HepG2 (cell line): ENCODE data around the gene NR3C2. TPM values are rescaled to one million over a fixed set of nuclear protein-coding genes. Genes with fewer than 3 reads are reported as not detected.

Experiments used
- ATAC-seq: fragments of 200-7000 bp; cut with Tn5 transposase; 3 replicates; pipeline ENCODE4 v1.9.1; 2020; ENCODE audit warnings: mild to moderate bottlenecking, moderate library complexity
- BruUV-seq: library from RNA; stranded (reverse); fragments of 400-500 nt; replicated peaks from 2 replicates; lab custom pipeline; 2021; lab: Mats Ljungman, UMichigan
- CTCF ChIA-PET: fragments of 300-600 bp; formaldehyde crosslinking; extraction: SDS; loops from one replicate; lab custom pipeline; 2021; ENCODE audit warnings: low total read pairs, inconsistent platforms, low intra/inter-chr PET ratio; lab: Yijun Ruan, JAX
- POLR2A ChIA-PET: fragments of 350-600 bp; sonication (Branson Sonifier 250); formaldehyde crosslinking; loops from one replicate; lab custom pipeline; 2020; ENCODE audit warnings: antibody characterized with exemption, inconsistent platforms; lab: Yijun Ruan, JAX
- DNase-seq: peaks from one replicate; pipeline ENCODE4 v3.0.0-alpha.2; 2015; ENCODE audit warnings: low spot score
- FAIRE-seq: peaks from 3 replicates; lab custom pipeline; 2011; peaks lifted over from hg19 to GRCh38; lab: Jason Lieb, UNC
- H2AFZ ChIP-seq: one replicate; pipeline ENCODE4 v1.6.1; 2011; ENCODE audit warnings: low read length, inconsistent platforms
- H3K27ac ChIP-seq: fragments of 300-600 bp; 3 replicates; pipeline ENCODE4 v1.8.0; 2011; ENCODE audit warnings: mixed run types, mild to moderate bottlenecking, mixed read lengths, low read length, inconsistent platforms; ENCODE audit not compliant: insufficient read depth; ENCODE audit errors: extremely low read length
- H3K27me3 ChIP-seq, 2 experiments: fragments of 200-600 bp in 1 of 2; 2 replicates in 1 of 2; 3 replicates in 1 of 2; pipeline versions ENCODE4 v1.6.0 to v1.8.0; 2011; ENCODE audit warnings: low read length in 2 of 2, mild to moderate bottlenecking in 2 of 2, moderate library complexity in 2 of 2, inconsistent platforms in 1 of 2; ENCODE audit not compliant: insufficient read depth in 2 of 2, control insufficient read depth in 1 of 2
- H3K36me3 ChIP-seq, 2 experiments: fragments of 200-600 bp in 1 of 2; replicated peaks in 1 of 2; 2 replicates in 1 of 2; 3 replicates in 1 of 2; pipeline versions ENCODE4 v1.5.1 to v1.8.0; 2011; ENCODE audit warnings: low read length in 2 of 2, inconsistent platforms in 1 of 2; ENCODE audit not compliant: insufficient read depth in 2 of 2, control insufficient read depth in 1 of 2
- H3K4me1 ChIP-seq: 2 replicates; pipeline ENCODE4 v1.5.1; 2012; ENCODE audit warnings: low read length, inconsistent platforms; ENCODE audit not compliant: insufficient read depth
- H3K4me2 ChIP-seq: 2 replicates; pipeline ENCODE4 v1.6.0; 2011; ENCODE audit warnings: low read depth, low read length, inconsistent platforms
- H3K4me3 ChIP-seq, 3 experiments: fragments of 200-600 bp in 1 of 3; sonication (generic), shearing (Covaris generic) in 1 of 3; replicated peaks in 1 of 3; 2 replicates each; pipeline ENCODE4 v1.5.1; 2011 to 2016; ENCODE audit warnings: low read length in 3 of 3, inconsistent platforms in 2 of 3, low read depth in 2 of 3, mild to moderate bottlenecking in 2 of 3, control low read depth in 1 of 3, mixed read lengths in 1 of 3; ENCODE audit not compliant: insufficient read depth in 1 of 3
- H3K79me2 ChIP-seq: one replicate; pipeline ENCODE4 v1.6.1; 2011; ENCODE audit warnings: low read length, inconsistent platforms; ENCODE audit not compliant: insufficient read depth
- H3K9ac ChIP-seq: 2 replicates; pipeline ENCODE4 v1.6.0; 2011; ENCODE audit warnings: mild to moderate bottlenecking, low read depth, low read length, inconsistent platforms; ENCODE audit not compliant: insufficient read depth
- H3K9me3 ChIP-seq: 2 replicates; pipeline ENCODE4 v1.5.1; 2012; ENCODE audit warnings: mild to moderate bottlenecking, low read length
- H4K20me1 ChIP-seq: 2 replicates; pipeline ENCODE4 v1.6.0; 2011; ENCODE audit warnings: inconsistent platforms, mild to moderate bottlenecking, low read length, moderate library complexity; ENCODE audit not compliant: insufficient read depth
- AGO2 ChIP-seq: fragments of 200-400 bp; formaldehyde crosslinking; optimal IDR thresholded peaks from 2 replicates; pipeline ENCODE3; 2017; ENCODE audit warnings: mild to moderate bottlenecking, low read depth, low read length, moderate library complexity
- ATF6 ChIP-seq: sonication (generic); formaldehyde crosslinking; conservative IDR thresholded peaks from 2 replicates; pipeline ENCODE4 v1.4.0; 2020; ENCODE audit warnings: missing genetic modification reagents
- ATF7-NPFF ChIP-seq: sonication (generic); formaldehyde crosslinking; IDR thresholded peaks from 2 replicates; pipeline ENCODE4 v1.8.1; 2023; ENCODE audit warnings: mild to moderate bottlenecking, low read depth, missing genetic modification reagents, moderate library complexity
- BRCA1 ChIP-seq: sonication (generic); formaldehyde crosslinking; IDR thresholded peaks from 2 replicates; pipeline ENCODE4 v1.4.0; 2020; ENCODE audit warnings: missing genetic modification reagents
- FOXJ3 ChIP-seq: sonication (generic); formaldehyde crosslinking; IDR thresholded peaks from 2 replicates; pipeline ENCODE4 v1.4.0; 2020; ENCODE audit warnings: missing genetic modification reagents, mild to moderate bottlenecking, borderline replicate concordance
- GTF2F1 ChIP-seq: fragments of 150-350 bp; IDR thresholded peaks from 2 replicates; pipeline ENCODE4 v1.6.1; 2014; ENCODE audit warnings: low read length
- GZF1 ChIP-seq: sonication (generic); formaldehyde crosslinking; IDR thresholded peaks from 2 replicates; pipeline ENCODE4 v1.5.1; 2020; ENCODE audit warnings: mild to moderate bottlenecking, missing genetic modification reagents
- KLF9 ChIP-seq: IDR thresholded peaks from 2 replicates; pipeline ENCODE4 v1.6.1; 2016; ENCODE audit warnings: low read depth
- MBD4 ChIP-seq: IDR thresholded peaks from 2 replicates; pipeline ENCODE4 v1.6.1; 2012; ENCODE audit warnings: low read length, inconsistent platforms, borderline replicate concordance
- ONECUT2 ChIP-seq: sonication (generic); formaldehyde crosslinking; IDR thresholded peaks from 2 replicates; pipeline ENCODE4 v1.4.0; 2020; ENCODE audit warnings: missing genetic modification reagents
- RBM39 ChIP-seq: fragments of 200-400 bp; formaldehyde crosslinking; IDR thresholded peaks from one replicate; pipeline ENCODE4 v1.6.1; 2018; ENCODE audit warnings: antibody characterized with exemption, mild to moderate bottlenecking, low read depth, low read length; ENCODE audit not compliant: poor library complexity, severe bottlenecking
- RFXAP ChIP-seq: sonication (generic); formaldehyde crosslinking; IDR thresholded peaks from 2 replicates; pipeline ENCODE4 v1.4.0; 2020; ENCODE audit warnings: missing genetic modification reagents, borderline replicate concordance
- TEF ChIP-seq: sonication (generic); formaldehyde crosslinking; IDR thresholded peaks from 2 replicates; pipeline ENCODE4 v1.5.0; 2020; ENCODE audit warnings: missing genetic modification reagents
- ZFAT ChIP-seq: sonication (generic); formaldehyde crosslinking; conservative IDR thresholded peaks from 2 replicates; pipeline ENCODE4 v1.8.1; 2023; ENCODE audit warnings: missing genetic modification reagents, inconsistent platforms
- ZNF557 ChIP-seq: sonication (generic); formaldehyde crosslinking; IDR thresholded peaks from 2 replicates; pipeline ENCODE4 v1.4.0; 2020; ENCODE audit warnings: missing genetic modification reagents
- ZNF644 ChIP-seq: IDR thresholded peaks from 2 replicates; pipeline ENCODE4 v1.6.1; 2016; ENCODE audit warnings: low read depth
- ZNF720 ChIP-seq: sonication (generic); formaldehyde crosslinking; IDR thresholded peaks from 2 replicates; pipeline ENCODE4 v1.4.0; 2020; ENCODE audit warnings: missing genetic modification reagents
- ZNF749 ChIP-seq: sonication (generic); formaldehyde crosslinking; IDR thresholded peaks from 2 replicates; pipeline ENCODE4 v1.8.0; 2022; ENCODE audit warnings: mild to moderate bottlenecking, missing genetic modification reagents, moderate library complexity, borderline replicate concordance
- WGBS: methylation state at CpG from one replicate; pipeline ENCODE4 v1.1.6; 2017; ENCODE audit warnings: low lambda C conversion rate; 5-methylcytosine and 5-hydroxymethylcytosine counted together
- in situ Hi-C: cut with HindIII; loops from 2 replicates; pipeline ENCODE4 v1.10.0; 2017; ENCODE audit warnings: low pct_unique_long_range_greater_than_20kb; ENCODE audit not compliant: extremely low pct_ligation_motif_present
- intact Hi-C: fragments of 100-400 bp; cut with micrococcal nuclease; formaldehyde crosslinking; loops from one replicate; pipeline ENCODE4 v1.10.0; 2022; ENCODE audit not compliant: unreplicated experiment
- polyA plus RNA-seq, 8 experiments: library from polyadenylated mRNA; depleted of rRNA in 3 of 8; stranded (reverse) in 7 of 8; unstranded in 1 of 8; fragments of >200 nt; fragmentation: Illumina TruSeq in 4 of 8; extraction: Trizol in 4 of 8; gene quantifications; 2 replicates each; pipeline versions ENCODE4 v1.2.1 to v1.2.3, GENCODE V29; 2011 to 2016; ENCODE audit warnings: low read depth in 4 of 8, missing spikeins in 1 of 8, mixed read lengths in 1 of 8; ENCODE audit not compliant: insufficient read depth in 1 of 8
- total RNA-seq, 5 experiments: library from RNA; depleted of rRNA; stranded (reverse); fragments of >200 nt; fragmentation: Illumina TruSeq; extraction: Trizol; gene quantifications; 2 replicates each; pipeline ENCODE4 v1.2.3, GENCODE V29; 2016; ENCODE audit warnings: low read depth in 1 of 5
- TF ChIP-seq, protein P1 (sequence below): sonication (generic); formaldehyde crosslinking; IDR thresholded peaks from 2 replicates; pipeline ENCODE4 v1.5.1; 2020; ENCODE audit warnings: mild to moderate bottlenecking, missing genetic modification reagents, borderline replicate concordance
- TF ChIP-seq, protein P2 (sequence below): sonication (generic); formaldehyde crosslinking; IDR thresholded peaks from 2 replicates; pipeline ENCODE4 v1.4.0; 2020; ENCODE audit warnings: mild to moderate bottlenecking, missing genetic modification reagents

NR3C2 gene
- total and polyA plus RNA-seq, 2 of the 13 experiments (the other 11 are each of a cell fraction or from before 2014, with no cell fraction given) = 0.26 to 0.46 TPM

DNA sequence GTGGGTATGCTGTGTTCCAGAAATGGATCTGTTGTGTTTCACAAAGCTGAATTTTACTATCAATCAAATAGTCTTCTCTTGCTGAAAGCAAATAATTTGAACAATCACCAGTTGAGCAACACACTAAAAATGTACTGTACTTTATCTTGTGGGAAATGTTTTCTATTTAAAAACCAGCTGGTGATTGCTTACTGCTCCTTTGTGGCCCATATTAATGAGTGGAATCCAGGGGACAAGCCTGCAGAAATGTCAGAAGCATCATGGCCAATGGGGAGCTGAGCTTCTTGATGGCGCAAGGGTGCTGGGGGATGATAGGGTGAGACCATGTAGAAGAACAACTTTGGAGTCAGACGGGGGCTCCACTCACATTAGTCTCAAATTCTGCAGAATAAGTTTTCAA, 364.2 kb downstream of the NR3C2 start:
- FAIRE-seq = no peak
- Histone ChIP-seq H3K9me3 (peaks cover 29% of the 10 kb centered on the region), H4K20me1 (no peaks in the 10 kb centered on the region), H3K4me3 (no peak overlapping the region), H3K36me3 (no peaks in the 10 kb centered on the region), H3K4me1 (no peaks in the 10 kb centered on the region), H2AFZ (no peak overlapping the region), H3K9ac (no peak overlapping the region), H3K27me3 (no peaks in the 10 kb centered on the region), H3K79me2 (no peaks in the 10 kb centered on the region), H3K27ac (no peak overlapping the region), H3K4me2 (no peak overlapping the region)
- BruUV-seq = no TSS peak
- no peak for ATAC-seq
- in situ Hi-C loops (no loop called here), intact Hi-C loops (no loop called here)
- WGBS = 59% methylated on average over 2 of the region's 2 CpGs
- DNase-seq = no peak
- ChIA-PET POLR2A (no interaction called here), CTCF (no interaction called here)
- TF ChIP-seq MBD4 (no peak), RFXAP (CRISPR knock-in tag) (no peak), ZNF720 (CRISPR knock-in tag) (no peak), ZNF557 (CRISPR knock-in tag) (no peak), GTF2F1 (no peak), FOXJ3 (CRISPR knock-in tag) (no peak), GZF1 (CRISPR knock-in tag) (no peak), ZNF749 (CRISPR knock-in tag) (no peak), ZNF644 (CRISPR knock-in tag) (no peak), ATF7-NPFF (CRISPR knock-in tag) (no peak), AGO2 (no peak), KLF9 (no peak), BRCA1 (no peak), TEF (CRISPR knock-in tag) (no peak), ATF6 (CRISPR knock-in tag) (no peak), ONECUT2 (CRISPR knock-in tag) (no peak), ZFAT (CRISPR knock-in tag) (no peak), RBM39 (no peak)
- TF ChIP-seq, protein P1, sequence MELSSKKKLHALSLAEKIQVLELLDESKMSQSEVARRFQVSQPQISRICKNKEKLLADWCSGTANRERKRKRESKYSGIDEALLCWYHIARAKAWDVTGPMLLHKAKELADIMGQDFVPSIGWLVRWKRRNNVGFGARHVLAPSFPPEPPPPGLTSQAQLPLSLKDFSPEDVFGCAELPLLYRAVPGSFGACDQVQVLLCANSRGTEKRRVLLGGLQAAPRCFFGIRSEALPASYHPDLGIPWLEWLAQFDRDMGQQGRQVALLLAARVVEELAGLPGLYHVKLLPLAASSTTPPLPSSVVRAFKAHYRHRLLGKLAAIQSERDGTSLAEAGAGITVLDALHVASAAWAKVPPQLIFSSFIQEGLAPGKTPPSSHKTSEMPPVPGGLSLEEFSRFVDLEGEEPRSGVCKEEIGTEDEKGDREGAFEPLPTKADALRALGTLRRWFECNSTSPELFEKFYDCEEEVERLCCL = no peak
- TF ChIP-seq, protein P2, sequence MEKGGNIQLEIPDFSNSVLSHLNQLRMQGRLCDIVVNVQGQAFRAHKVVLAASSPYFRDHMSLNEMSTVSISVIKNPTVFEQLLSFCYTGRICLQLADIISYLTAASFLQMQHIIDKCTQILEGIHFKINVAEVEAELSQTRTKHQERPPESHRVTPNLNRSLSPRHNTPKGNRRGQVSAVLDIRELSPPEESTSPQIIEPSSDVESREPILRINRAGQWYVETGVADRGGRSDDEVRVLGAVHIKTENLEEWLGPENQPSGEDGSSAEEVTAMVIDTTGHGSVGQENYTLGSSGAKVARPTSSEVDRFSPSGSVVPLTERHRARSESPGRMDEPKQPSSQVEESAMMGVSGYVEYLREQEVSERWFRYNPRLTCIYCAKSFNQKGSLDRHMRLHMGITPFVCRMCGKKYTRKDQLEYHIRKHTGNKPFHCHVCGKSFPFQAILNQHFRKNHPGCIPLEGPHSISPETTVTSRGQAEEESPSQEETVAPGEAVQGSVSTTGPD (CRISPR knock-in tag) = no peak
